HepG2 (cell line): Measurements from ENCODE around the gene FGFR3. TPM values are rescaled to one million over a fixed set of nuclear protein-coding genes. Genes with fewer than 3 reads are reported as not detected.
A peak's percentile ranks its signal among the peaks of the same experiment; 100 is the strongest.

Source experiments
- ARID3A ChIP-seq: IDR thresholded peaks from 2 replicates; pipeline ENCODE4 v1.6.1; 2012; ENCODE audit warnings: low read depth, low read length, improper control_type of control experiment
- FOXK2 ChIP-seq: fragments of 450-650 bp; IDR thresholded peaks from 2 replicates; pipeline ENCODE4 v1.6.1; 2016
- HDAC6 ChIP-seq: fragments of 200-600 bp; sonication (generic); IDR thresholded peaks from 2 replicates; pipeline ENCODE4 v1.7.0; 2017; ENCODE audit warnings: mild to moderate bottlenecking, antibody characterized with exemption, low read length, low read depth
- MIER2 ChIP-seq: IDR thresholded peaks from 2 replicates; pipeline ENCODE4 v1.6.1; 2016; ENCODE audit warnings: missing biosample characterization, missing genetic modification reagents
- THAP11 ChIP-seq: IDR thresholded peaks from 2 replicates; pipeline ENCODE4 v1.6.1; 2016; ENCODE audit warnings: missing biosample characterization, missing genetic modification reagents
- YEATS2 ChIP-seq: sonication (generic); formaldehyde crosslinking; IDR thresholded peaks from 2 replicates; pipeline ENCODE4 v1.4.0; 2020; ENCODE audit warnings: missing genetic modification reagents, borderline replicate concordance
- ZHX2 ChIP-seq, 2 experiments: sonication (generic) in 1 of 2; formaldehyde crosslinking in 1 of 2; IDR thresholded peaks; 2 replicates each; pipeline versions ENCODE4 v1.6.1 to v1.9.0; 2014 to 2022; ENCODE audit warnings: antibody characterized with exemption in 1 of 2, borderline replicate concordance in 1 of 2, inconsistent platforms in 1 of 2, low read depth in 1 of 2, missing genetic modification reagents in 1 of 2
- ZNF142 ChIP-seq: sonication (generic); formaldehyde crosslinking; IDR thresholded peaks from 2 replicates; pipeline ENCODE4 v1.4.0; 2020; ENCODE audit warnings: missing genetic modification reagents
- ZNF232 ChIP-seq: sonication (generic); formaldehyde crosslinking; IDR thresholded peaks from 2 replicates; pipeline ENCODE4 v1.4.0; 2020; ENCODE audit warnings: missing genetic modification reagents, borderline replicate concordance
- ZNF574 ChIP-seq: sonication (generic); formaldehyde crosslinking; IDR thresholded peaks from 2 replicates; pipeline ENCODE4 v1.4.0; 2020; ENCODE audit warnings: missing genetic modification reagents
- ZNF709 ChIP-seq: sonication (generic); formaldehyde crosslinking; IDR thresholded peaks from 2 replicates; pipeline ENCODE4 v1.5.0; 2020; ENCODE audit warnings: mild to moderate bottlenecking, missing genetic modification reagents
- polyA plus RNA-seq, 8 experiments: library from polyadenylated mRNA; depleted of rRNA in 3 of 8; stranded (reverse) in 7 of 8; unstranded in 1 of 8; fragments of >200 nt; fragmentation: Illumina TruSeq in 4 of 8; extraction: Trizol in 4 of 8; gene quantifications; 2 replicates each; pipeline versions ENCODE4 v1.2.1 to v1.2.3, GENCODE V29; 2011 to 2016; ENCODE audit warnings: low read depth in 4 of 8, missing spikeins in 1 of 8, mixed read lengths in 1 of 8; ENCODE audit not compliant: insufficient read depth in 1 of 8
- total RNA-seq, 5 experiments: library from RNA; depleted of rRNA; stranded (reverse); fragments of >200 nt; fragmentation: Illumina TruSeq; extraction: Trizol; gene quantifications; 2 replicates each; pipeline ENCODE4 v1.2.3, GENCODE V29; 2016; ENCODE audit warnings: low read depth in 1 of 5

The FGFR3 gene
- total and polyA plus RNA-seq, 2 of the 13 experiments (the other 11 are each of a cell fraction or from before 2014, with no cell fraction given): 103 to 109 TPM

GRCh38 chr4:1856071-1856942, 63.2 kb downstream of the FGFR3 start, which contains the start of gene LETM1 (continued):
- TF ChIP-seq ZHX2 (IDR thresholded peaks at IDR 0.05; ENCODE audit: low read depth): no peak; the same call in 1 of the 2 replicates
- no peak for TF ChIP-seq ZHX2 (CRISPR knock-in tag; IDR thresholded peaks at IDR 0.05; ENCODE audit: borderline replicate concordance)
- TF ChIP-seq MIER2 (CRISPR knock-in tag): no peak
- TF ChIP-seq THAP11 (CRISPR knock-in tag): peak; percentile 99
- TF ChIP-seq ZNF574 (CRISPR knock-in tag): peak; percentile 97
- no peak for TF ChIP-seq HDAC6
- TF ChIP-seq ZNF709: peak; percentile 80
- TF ChIP-seq YEATS2 (CRISPR knock-in tag): peak; percentile 74; the same call in 1 of the 2 replicates
- peak; percentile 48; the same call in 1 of the 2 replicates for TF ChIP-seq ZNF232 (CRISPR knock-in tag)
- TF ChIP-seq ARID3A: no peak
- no peak for TF ChIP-seq FOXK2
- TF ChIP-seq ZNF142 (CRISPR knock-in tag): peak; percentile 94
